Glutamatergic neuron (in vitro differentiated cells): ENCODE measurements around the gene ESRRG. TPM values are rescaled to one million over a fixed set of nuclear protein-coding genes. Genes with fewer than 3 reads are reported as not detected.

ENCODE experiments used
- DNase-seq: peaks from one replicate; pipeline ENCODE4 v3.0.0; 2022
- H3K27ac Mint-ChIP-seq: one replicate; pipeline ENCODE4 v1.8.0; 2020; ENCODE audit warnings: mild to moderate bottlenecking, mixed read lengths, inconsistent platforms; ENCODE audit not compliant: unreplicated experiment
- H3K27me3 Mint-ChIP-seq: one replicate; pipeline ENCODE4 v1.8.0; 2020; ENCODE audit warnings: mild to moderate bottlenecking, moderate library complexity, mixed read lengths, inconsistent platforms; ENCODE audit not compliant: unreplicated experiment
- H3K36me3 Mint-ChIP-seq: one replicate; pipeline ENCODE4 v1.8.0; 2020; ENCODE audit warnings: mild to moderate bottlenecking, mixed read lengths, inconsistent platforms; ENCODE audit not compliant: unreplicated experiment
- H3K4me1 Mint-ChIP-seq: one replicate; pipeline ENCODE4 v1.8.0; 2020; ENCODE audit warnings: mild to moderate bottlenecking, low read depth, mixed read lengths, inconsistent platforms; ENCODE audit not compliant: unreplicated experiment
- H3K4me3 Mint-ChIP-seq: one replicate; pipeline ENCODE4 v1.8.0; 2020; ENCODE audit warnings: mild to moderate bottlenecking, mixed read lengths, inconsistent platforms; ENCODE audit not compliant: unreplicated experiment
- H3K9me3 Mint-ChIP-seq: one replicate; pipeline ENCODE4 v1.8.0; 2020; ENCODE audit warnings: mild to moderate bottlenecking, moderate library complexity, mixed read lengths, inconsistent platforms; ENCODE audit not compliant: unreplicated experiment
- CTCF ChIP-seq: fragments of 200-600 bp; sonication (generic); IDR thresholded peaks from one replicate; pipeline ENCODE4 v1.5.0; 2021; ENCODE audit not compliant: partially characterized antibody, unreplicated experiment
- total RNA-seq: library from RNA; stranded (reverse); fragmentation: NEBNext Ultra II Directional; extraction: Animal tissue kit (Norgen Biotek cat#: 25700); gene quantifications from one replicate; pipeline ENCODE4 v1.2.1, GENCODE V29; 2021; ENCODE audit not compliant: unreplicated experiment

Gene ESRRG
- total RNA-seq, 1 donor from 2014 or later = 9.0 TPM

GRCh38 chr1:216726435-216726834 lies 3.2 kb upstream of the ESRRG start:
- no peaks in the 10 kb centered on the region for H3K36me3 Mint-ChIP-seq
- TF ChIP-seq CTCF = peak; percentile 60
- no peaks in the 10 kb centered on the region for H3K9me3 Mint-ChIP-seq
- no peak overlapping the region for H3K4me3 Mint-ChIP-seq
- peaks cover 12% of the 10 kb centered on the region for H3K4me1 Mint-ChIP-seq
- H3K27me3 Mint-ChIP-seq = no peaks in the 10 kb centered on the region
- no peak overlapping the region for H3K27ac Mint-ChIP-seq
- DNase-seq = no peak

- peak overlapping the region; percentile 94 for H3K4me3 Mint-ChIP-seq
- TF ChIP-seq CTCF = no peak
- H3K27me3 Mint-ChIP-seq = no peaks in the 10 kb centered on the region
- peak overlapping the region; percentile 14 for H3K27ac Mint-ChIP-seq
- no peaks in the 10 kb centered on the region for H3K36me3 Mint-ChIP-seq
- DNase-seq = no peak
- H3K9me3 Mint-ChIP-seq = peaks cover 1% of the 10 kb centered on the region
- peaks cover 24% of the 10 kb centered on the region for H3K4me1 Mint-ChIP-seq
Observed at GRCh38 chr1:216722821-216723220, 408 bp downstream of the ESRRG start.

- Mint-ChIP-seq H3K36me3 (no peaks in the 10 kb centered on the region), H3K27me3 (no peaks in the 10 kb centered on the region), H3K4me3 (peak overlapping the region; percentile 94), H3K9me3 (peaks cover 1% of the 10 kb centered on the region), H3K27ac (no peak overlapping the region), H3K4me1 (peaks cover 24% of the 10 kb centered on the region)
- no peak for DNase-seq
- no peak for TF ChIP-seq CTCF
Observed at GRCh38 chr1:216721863-216722262, 1.4 kb downstream of the ESRRG start.

- Mint-ChIP-seq H3K27me3 (no peaks in the 10 kb centered on the region), H3K4me3 (peak overlapping the region; percentile 94), H3K9me3 (peaks cover 1% of the 10 kb centered on the region), H3K27ac (no peak overlapping the region), H3K4me1 (peaks cover 24% of the 10 kb centered on the region), H3K36me3 (no peaks in the 10 kb centered on the region)
- no peak for TF ChIP-seq CTCF
- DNase-seq = no peak
Observed at GRCh38 chr1:216721062-216721461, 2.2 kb downstream of the ESRRG start.

- no peak for TF ChIP-seq CTCF
- DNase-seq = no peak
- no peaks in the 10 kb centered on the region for H3K36me3 Mint-ChIP-seq
- no peak overlapping the region for H3K27ac Mint-ChIP-seq
- no peaks in the 10 kb centered on the region for H3K27me3 Mint-ChIP-seq
- H3K9me3 Mint-ChIP-seq = peaks cover 2% of the 10 kb centered on the region
- peaks cover 29% of the 10 kb centered on the region for H3K4me1 Mint-ChIP-seq
- no peak overlapping the region for H3K4me3 Mint-ChIP-seq
Observed at GRCh38 chr1:216711712-216712111, 11.5 kb downstream of the ESRRG start.
